IPS-NIHi7 (cell line): Measurements from ENCODE around the gene CEP350.
"Not testable (repeated sequence)": the region's sequence is repeated elsewhere in the genome, so short reads cannot be mapped to it uniquely, and the experiment has no call there.

Experiments used
- DNase-seq: peaks from one replicate; pipeline ENCODE4 v3.0.0; 2012; ENCODE audit warnings: mixed read lengths; ENCODE audit errors: extremely low spot score

Gene CEP350

GRCh38 chr1:179939941-179940340 lies 14.7 kb upstream of the CEP350 start:
- DNase-seq, result no peak

DNA sequence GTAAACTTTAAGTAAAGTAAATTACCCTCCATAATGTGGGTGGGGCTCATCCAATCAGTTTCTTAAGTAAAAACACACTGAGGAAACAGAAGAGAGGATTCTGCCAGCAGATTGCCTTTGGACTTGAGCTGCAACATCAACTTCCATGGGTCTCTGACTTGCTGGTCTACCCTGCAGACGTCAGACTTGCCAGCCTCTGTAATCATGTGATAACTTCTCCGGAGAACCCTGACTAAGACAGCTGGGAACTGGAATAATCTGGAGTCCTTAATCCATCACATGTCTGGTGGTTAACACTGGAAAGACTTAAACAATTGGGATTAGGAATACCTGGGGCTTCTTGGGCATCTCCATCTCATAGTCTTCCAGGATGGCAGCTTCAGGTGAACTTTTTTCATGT lies 13.2 kb upstream of the CEP350 start:
- DNase-seq, result no peak

DNA sequence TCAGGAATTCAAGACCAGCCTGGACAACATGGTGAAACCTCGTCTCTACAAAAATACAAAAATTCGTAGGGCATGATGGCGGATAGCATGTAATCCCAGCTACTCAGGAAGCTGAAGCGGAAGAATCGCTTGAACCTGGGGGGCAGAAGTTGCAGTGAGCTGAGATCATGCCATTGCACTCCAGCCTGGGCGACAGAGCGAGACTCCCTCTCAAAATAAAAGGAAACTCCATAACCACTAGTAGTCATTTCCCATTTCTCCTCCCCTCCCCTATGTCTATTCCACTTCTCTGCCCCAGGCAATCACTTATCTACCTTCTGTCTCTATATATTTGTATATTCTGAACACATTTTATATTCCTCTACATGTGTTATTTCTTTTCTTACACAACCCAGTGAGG lies 4.0 kb upstream of the CEP350 start:
- DNase-seq, result no peak

DNA sequence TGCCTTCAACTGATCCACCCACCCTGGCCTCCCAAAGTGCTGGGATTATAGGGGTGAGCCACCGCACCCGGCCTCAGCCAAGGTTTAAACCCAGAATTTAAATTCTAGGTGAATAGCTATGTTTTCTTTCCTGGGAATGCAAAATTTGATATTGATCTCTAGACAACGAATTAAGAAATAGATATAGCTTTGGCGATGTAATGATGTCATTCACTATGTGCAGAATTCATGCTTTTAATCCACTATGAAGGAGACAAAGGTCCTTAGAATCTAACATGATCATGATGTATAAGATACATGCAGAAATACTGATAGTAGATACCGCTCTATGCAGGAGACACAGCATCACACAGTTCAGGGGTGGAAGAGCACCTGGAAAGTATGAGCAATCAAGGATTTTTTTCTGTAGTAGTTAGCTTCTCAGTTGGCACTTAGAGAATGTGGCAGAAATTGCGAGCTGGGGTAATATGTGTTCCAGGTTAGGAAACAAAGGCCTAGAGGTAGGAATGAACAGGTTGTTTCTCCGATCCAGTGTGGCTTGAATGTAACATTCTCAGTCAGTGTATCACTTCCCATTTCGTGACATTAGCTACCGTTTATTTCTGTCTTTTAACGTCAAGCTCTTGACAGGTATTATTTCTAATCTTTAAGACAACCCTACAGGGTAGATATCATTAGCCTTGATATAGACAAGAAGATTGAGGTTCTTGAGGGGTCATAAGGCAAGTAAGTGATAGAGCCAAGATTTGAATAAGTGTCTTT lies 3.0 kb upstream of the CEP350 start:
- DNase-seq, result no peak

- no peak for DNase-seq
These were observed 2.4 kb upstream of the CEP350 start for GRCh38 chr1:179952186-179952585.

GRCh38 chr1:179953974-179954492 lies 577 bp upstream of the CEP350 start:
- no peak for DNase-seq

DNA sequence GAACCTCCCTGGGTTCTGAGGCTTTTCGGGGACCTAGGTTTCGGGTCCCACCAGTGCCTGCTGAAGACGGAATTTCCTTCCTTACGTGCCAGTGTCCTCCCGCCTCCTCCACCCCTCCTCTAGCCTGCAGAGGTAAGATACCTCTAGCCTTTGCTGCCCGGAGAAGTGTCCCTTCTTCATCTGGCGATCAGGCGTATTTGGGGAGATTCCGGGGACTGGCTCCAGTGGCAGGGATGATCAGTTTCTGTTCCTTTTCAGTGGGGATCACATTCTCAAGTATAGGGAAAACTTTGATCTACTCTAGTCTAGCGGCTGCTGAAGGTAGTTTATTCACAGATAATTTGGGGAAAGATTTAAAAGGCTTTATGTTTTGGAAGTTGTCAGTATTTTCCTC lies 674 bp downstream of the CEP350 start:
- DNase-seq, result peak; percentile 24

DNA sequence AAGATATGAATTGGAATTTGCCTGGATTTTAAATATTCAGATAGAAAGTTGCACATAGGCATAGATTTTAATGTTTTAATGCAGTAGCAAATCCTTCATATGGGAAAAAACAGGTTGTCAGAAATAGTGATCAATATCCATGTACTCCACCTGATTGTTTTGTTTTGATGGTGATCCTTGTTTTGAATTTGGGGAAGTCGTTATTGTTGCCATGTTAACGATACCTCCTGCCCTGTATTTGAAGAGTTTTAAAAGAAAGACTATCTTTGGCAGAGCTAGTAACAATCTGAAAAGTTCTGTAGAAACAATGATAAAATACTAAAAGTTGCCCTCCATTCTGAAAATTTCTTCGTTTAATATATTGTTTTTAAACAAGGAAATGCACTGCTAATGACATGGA lies 1.1 kb downstream of the CEP350 start:
- DNase-seq, result no peak

DNA sequence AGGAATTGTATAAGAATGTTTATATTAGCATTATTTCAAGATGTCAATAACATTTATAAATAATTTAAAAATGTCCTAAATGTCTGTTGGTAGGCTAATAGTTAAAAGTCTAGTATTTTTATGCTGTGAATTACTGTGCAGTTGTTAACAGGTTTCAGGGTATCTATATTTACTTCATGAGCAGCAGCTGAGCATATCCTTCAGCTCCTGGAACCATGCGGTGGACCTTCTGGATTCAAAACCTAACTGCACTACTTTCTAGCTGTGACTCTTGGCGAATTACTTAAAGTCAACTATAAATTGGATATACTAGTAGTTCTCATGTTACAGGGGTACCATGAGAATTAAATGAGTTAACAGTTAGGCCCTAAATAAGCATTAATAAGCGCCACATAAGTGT lies 3.7 kb downstream of the CEP350 start:
- no peak for DNase-seq

GRCh38 chr1:179962168-179962567 lies 7.6 kb downstream of the CEP350 start:
- not testable (repeated sequence) for DNase-seq

DNA sequence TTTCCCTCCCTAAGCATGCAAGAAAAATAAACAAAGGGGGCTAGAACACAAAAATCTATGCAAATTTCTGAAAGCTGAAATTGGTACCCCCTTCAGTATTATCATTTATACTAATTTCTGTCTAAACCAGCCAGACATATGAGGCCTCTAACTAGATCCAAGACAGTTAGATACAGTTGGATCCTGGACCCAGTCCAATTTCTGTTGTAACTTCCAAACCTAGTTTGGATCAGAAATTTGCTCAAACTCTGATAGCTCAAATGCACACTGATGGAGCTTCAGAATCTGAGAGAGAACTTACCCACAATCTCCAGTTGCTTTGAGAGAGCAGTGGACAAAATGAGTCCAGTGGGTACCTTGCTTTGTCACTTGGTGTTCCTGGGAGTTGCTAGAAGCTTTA lies 11.9 kb downstream of the CEP350 start:
- no peak for DNase-seq

GRCh38 chr1:179968284-179968993 lies 13.8 kb downstream of the CEP350 start:
- DNase-seq, result no peak

DNA sequence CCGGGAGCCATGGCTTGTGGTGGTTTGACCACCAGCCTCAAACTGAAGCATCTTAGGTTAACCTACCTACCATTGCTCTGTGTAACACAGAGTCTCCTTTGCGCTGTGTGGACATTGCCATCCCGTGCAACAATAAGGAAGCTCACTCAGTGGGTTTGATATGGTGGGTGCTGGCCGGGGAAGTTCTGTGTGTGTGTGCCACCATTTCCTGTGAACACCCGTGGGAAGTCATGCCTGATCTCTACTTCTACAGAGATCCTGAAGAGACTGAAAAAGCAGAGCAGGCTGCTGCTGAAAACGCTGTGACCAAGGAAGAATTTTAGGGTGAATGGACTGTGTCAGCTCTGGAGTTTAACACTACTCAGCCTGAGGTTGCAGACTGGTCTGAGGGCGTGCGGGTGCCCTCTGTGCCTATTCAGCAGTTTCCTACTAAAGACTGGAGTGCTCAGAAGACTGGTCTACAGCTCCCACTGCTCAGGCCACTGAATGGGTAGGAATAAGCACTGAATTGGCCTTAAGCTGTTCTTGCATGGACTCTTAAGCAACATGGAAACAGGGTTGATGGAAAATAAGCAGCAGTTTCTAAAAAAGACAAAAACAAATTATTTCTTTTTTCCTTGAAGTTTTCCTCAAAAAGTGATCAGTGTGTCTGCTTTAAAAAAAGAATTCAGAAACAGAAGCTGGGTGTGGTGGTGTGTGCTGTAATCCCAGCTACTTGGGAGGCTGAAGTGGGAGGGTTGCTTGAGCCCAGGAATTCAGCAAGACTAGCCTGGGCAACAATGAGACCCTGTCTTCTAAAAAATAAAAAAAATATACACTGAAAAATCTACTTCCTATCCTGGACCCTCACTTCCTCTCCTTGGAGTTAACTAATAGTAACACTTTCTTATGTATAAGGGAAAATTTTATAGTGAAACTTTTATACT lies 14.6 kb downstream of the CEP350 start:
- no peak for DNase-seq

GRCh38 chr1:179969962-179970361 lies 15.4 kb downstream of the CEP350 start:
- DNase-seq, result no peak

- DNase-seq, result no peak
These were observed 17.2 kb downstream of the CEP350 start for GRCh38 chr1:179971563-179972496.

- DNase-seq, result no peak
These were observed 18.8 kb downstream of the CEP350 start for GRCh38 chr1:179973198-179974110.

- peak; percentile 22 for DNase-seq
These were observed 22.5 kb downstream of the CEP350 start for GRCh38 chr1:179976970-179977651.

GRCh38 chr1:179978199-179979079 lies 23.8 kb downstream of the CEP350 start:
- DNase-seq, result no peak
